ENCODE measurements around the gene LHX4.

Gene LHX4

GRCh38 chr1:180301135-180301742 is 71.2 kb downstream of the LHX4 start:
- TF ChIP-seq, protein P1, sequence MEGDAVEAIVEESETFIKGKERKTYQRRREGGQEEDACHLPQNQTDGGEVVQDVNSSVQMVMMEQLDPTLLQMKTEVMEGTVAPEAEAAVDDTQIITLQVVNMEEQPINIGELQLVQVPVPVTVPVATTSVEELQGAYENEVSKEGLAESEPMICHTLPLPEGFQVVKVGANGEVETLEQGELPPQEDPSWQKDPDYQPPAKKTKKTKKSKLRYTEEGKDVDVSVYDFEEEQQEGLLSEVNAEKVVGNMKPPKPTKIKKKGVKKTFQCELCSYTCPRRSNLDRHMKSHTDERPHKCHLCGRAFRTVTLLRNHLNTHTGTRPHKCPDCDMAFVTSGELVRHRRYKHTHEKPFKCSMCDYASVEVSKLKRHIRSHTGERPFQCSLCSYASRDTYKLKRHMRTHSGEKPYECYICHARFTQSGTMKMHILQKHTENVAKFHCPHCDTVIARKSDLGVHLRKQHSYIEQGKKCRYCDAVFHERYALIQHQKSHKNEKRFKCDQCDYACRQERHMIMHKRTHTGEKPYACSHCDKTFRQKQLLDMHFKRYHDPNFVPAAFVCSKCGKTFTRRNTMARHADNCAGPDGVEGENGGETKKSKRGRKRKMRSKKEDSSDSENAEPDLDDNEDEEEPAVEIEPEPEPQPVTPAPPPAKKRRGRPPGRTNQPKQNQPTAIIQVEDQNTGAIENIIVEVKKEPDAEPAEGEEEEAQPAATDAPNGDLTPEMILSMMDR (IDR thresholded peaks at IDR 0.05; ENCODE audit: low read depth, low read length), result no peak
- DNase-seq (ENCODE audit: extremely low read depth, low read depth), result no peak

DNA sequence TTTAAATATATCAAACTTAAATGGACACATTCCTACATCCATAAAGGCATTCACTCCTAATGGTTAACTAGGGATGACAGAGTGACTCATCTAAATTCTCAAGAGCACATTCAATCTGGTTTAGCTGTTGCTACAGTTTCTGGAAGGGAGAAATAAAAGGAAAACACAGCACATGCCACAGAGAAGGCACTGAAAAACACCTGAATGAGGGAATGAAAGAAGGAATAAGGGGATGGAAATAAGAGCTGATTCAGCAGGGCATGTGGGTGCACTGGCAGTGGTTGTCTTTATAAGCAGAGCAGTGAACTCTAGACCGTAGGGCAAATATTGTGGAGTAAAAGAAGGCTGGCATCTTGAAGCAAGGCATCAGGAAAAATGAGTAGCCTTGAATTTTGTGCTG is 79.3 kb downstream of the LHX4 start:
- no peak for DNase-seq (ENCODE audit: extremely low read depth, low read depth)
- TF ChIP-seq, protein P1 (IDR thresholded peaks at IDR 0.05; ENCODE audit: low read depth, low read length), result no peak

- TF ChIP-seq, protein P1 (IDR thresholded peaks at IDR 0.05; ENCODE audit: low read depth, low read length), result no peak
- peak; percentile 2 for DNase-seq (ENCODE audit: extremely low read depth, low read depth)
These were observed 80.0 kb downstream of the LHX4 start for GRCh38 chr1:180310095-180310494.

DNA sequence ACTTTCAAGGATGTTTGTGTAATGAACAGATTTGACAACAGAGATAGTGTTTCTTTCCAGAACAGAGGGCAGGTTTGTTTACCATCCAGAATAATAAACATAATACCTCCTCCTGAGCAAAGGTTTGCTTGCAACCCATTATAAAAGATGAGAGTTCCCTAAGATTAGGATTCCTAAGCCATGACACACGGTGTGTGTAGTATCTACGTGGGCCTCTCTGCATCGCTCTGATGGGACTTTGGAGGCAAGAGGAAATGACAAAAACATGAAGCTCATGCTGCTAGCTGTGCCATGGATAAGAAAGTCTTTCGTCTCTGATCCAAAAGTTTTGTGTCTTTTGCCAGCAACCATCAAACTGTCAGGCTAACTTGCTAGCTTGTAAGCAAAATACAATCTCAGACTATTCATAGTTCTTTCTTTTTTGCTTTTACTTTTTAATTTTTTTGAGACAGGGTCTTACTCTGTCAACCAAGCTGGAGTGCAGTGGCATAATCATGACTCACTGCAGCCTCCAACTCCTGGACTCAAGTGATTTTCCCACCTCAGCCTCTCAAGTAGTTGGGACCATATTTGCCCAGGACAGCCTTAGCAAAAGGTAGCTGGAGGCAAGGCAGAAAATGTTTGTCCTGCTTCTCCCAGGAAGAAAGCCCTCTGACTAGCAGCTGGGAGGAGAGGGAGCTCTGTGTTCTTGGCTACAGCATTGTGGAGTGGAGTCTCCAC is 81.1 kb downstream of the LHX4 start:
- TF ChIP-seq, protein P1 (IDR thresholded peaks at IDR 0.05; ENCODE audit: low read depth, low read length), result no peak
- DNase-seq (ENCODE audit: extremely low read depth, low read depth), result no peak

DNA sequence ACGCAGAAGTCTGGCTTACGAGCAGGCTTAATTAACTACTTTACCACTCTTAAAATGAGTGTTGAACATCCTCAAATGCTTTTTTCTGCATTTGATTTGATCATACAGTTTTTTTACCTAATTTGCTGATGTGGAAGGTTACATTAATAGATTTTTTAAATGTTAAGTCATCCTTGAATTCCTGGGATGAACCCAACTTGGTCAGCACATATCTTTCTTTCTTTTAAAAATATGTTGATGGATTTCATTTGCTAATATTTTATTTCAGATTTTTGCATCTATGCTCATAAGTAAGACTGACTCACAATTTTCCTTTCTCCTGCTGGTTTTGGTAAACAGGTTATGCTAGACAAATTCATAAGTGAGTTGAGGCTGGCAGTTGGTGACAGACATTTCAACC is 82.9 kb downstream of the LHX4 start:
- TF ChIP-seq, protein P1 (IDR thresholded peaks at IDR 0.05; ENCODE audit: low read depth, low read length), result no peak
- DNase-seq (ENCODE audit: extremely low read depth, low read depth), result no peak

GRCh38 chr1:180327089-180327488 is 97.0 kb downstream of the LHX4 start:
- TF ChIP-seq, protein P1 (IDR thresholded peaks at IDR 0.05; ENCODE audit: low read depth, low read length), result no peak

More at GRCh38 chr1:180327089-180327488, 97.0 kb downstream of the LHX4 start:
- no peak for DNase-seq (ENCODE audit: extremely low read depth, low read depth)
